GM23248 (cell line): ENCODE measurements around the gene PRMT1. TPM values are rescaled to one million over a fixed set of nuclear protein-coding genes. Genes with fewer than 3 reads are reported as not detected.
A peak's percentile ranks its signal among the peaks of the same experiment; 100 is the strongest.
"Not testable (repeated sequence)": the region's sequence is repeated elsewhere in the genome, so short reads cannot be mapped to it uniquely, and the experiment has no call there.

Experiments
- DNase-seq: peaks from one replicate; pipeline ENCODE4 v3.0.0-alpha.2; 2015
- H2AFZ ChIP-seq: fragments of 200-600 bp; sonication (generic); 2 replicates; pipeline ENCODE4 v1.6.1; 2016; ENCODE audit warnings: antibody characterized with exemption
- H3F3A ChIP-seq: fragments of 200-600 bp; sonication (generic); 2 replicates; pipeline ENCODE4 v1.6.1; 2016; ENCODE audit warnings: mild to moderate bottlenecking, antibody characterized with exemption, mixed run types; ENCODE audit not compliant: insufficient read depth
- H3K27ac ChIP-seq: fragments of 200-600 bp; sonication (generic); 2 replicates; pipeline ENCODE4 v1.5.1; 2016; ENCODE audit warnings: mild to moderate bottlenecking
- H3K27me3 ChIP-seq: fragments of 200-600 bp; sonication (generic); replicated peaks from 2 replicates; pipeline ENCODE4 v1.6.1; 2016; ENCODE audit warnings: mild to moderate bottlenecking; ENCODE audit not compliant: insufficient read depth
- H3K36me3 ChIP-seq: fragments of 200-600 bp; sonication (generic); 2 replicates; pipeline ENCODE4 v1.6.1; 2016; ENCODE audit warnings: low read depth, mild to moderate bottlenecking
- H3K4me1 ChIP-seq: fragments of 200-600 bp; sonication (generic); 2 replicates; pipeline ENCODE4 v1.6.1; 2016; ENCODE audit warnings: mild to moderate bottlenecking; ENCODE audit not compliant: insufficient read depth
- H3K4me2 ChIP-seq: fragments of 200-600 bp; sonication (generic); one replicate; pipeline ENCODE4 v1.6.1; 2016; ENCODE audit warnings: mild to moderate bottlenecking; ENCODE audit not compliant: unreplicated experiment
- H3K4me3 ChIP-seq: fragments of 200-600 bp; sonication (generic); 2 replicates; pipeline ENCODE4 v1.5.1; 2016; ENCODE audit warnings: mild to moderate bottlenecking
- H3K79me2 ChIP-seq: fragments of 200-600 bp; sonication (generic); 2 replicates; pipeline ENCODE4 v1.6.1; 2016; ENCODE audit warnings: mild to moderate bottlenecking; ENCODE audit not compliant: insufficient read depth
- H3K9ac ChIP-seq: fragments of 200-600 bp; sonication (generic); 2 replicates; pipeline ENCODE4 v1.6.1; 2016; ENCODE audit warnings: mild to moderate bottlenecking
- H3K9me2 ChIP-seq: fragments of 200-600 bp; sonication (generic); 2 replicates; pipeline ENCODE4 v1.6.1; 2016; ENCODE audit warnings: mixed run types, mild to moderate bottlenecking, moderate library complexity; ENCODE audit not compliant: insufficient read depth
- H3K9me3 ChIP-seq: fragments of 200-600 bp; sonication (generic); one replicate; pipeline ENCODE4 v1.6.1; 2017; ENCODE audit warnings: low read depth
- H4K20me1 ChIP-seq: fragments of 200-600 bp; sonication (generic); 2 replicates; pipeline ENCODE4 v1.6.0; 2016; ENCODE audit not compliant: insufficient read depth
- EZH2 ChIP-seq: fragments of 200-600 bp; sonication (generic); IDR thresholded peaks from 2 replicates; pipeline ENCODE4 v1.6.1; 2018; ENCODE audit warnings: antibody characterized with exemption, mild to moderate bottlenecking; ENCODE audit not compliant: insufficient read depth, poor library complexity, severe bottlenecking
- EZH2phosphoT487 ChIP-seq: fragments of 200-600 bp; sonication (generic); IDR thresholded peaks from 2 replicates; pipeline ENCODE4 v1.6.1; 2018; ENCODE audit warnings: antibody characterized with exemption, moderate library complexity, mild to moderate bottlenecking, low read depth; ENCODE audit not compliant: insufficient read depth
- WGBS, 2 experiments: methylation state at CpG; one replicate each; pipeline ENCODE4 v1.1.6; 2015 to 2017; ENCODE audit warnings: low lambda C conversion rate in 2 of 2, low coverage in 1 of 2; ENCODE audit errors: missing lambda C conversion rate in 2 of 2; 5-methylcytosine and 5-hydroxymethylcytosine counted together
- in situ Hi-C: fragments of 300-500 bp; cut with MboI; formaldehyde crosslinking; loops from 2 replicates; pipeline ENCODE4 v1.15.0; 2020
- polyA plus RNA-seq: library from polyadenylated mRNA; unstranded; fragments of >200 nt; fragmentation: Nextera tagmentation; extraction: Ambion mirVana; gene quantifications from 2 replicates; pipeline ENCODE4 v1.2.1, GENCODE V29; 2016
- total RNA-seq: library from RNA; depleted of rRNA; stranded (reverse); fragments of >200 nt; shearing (Covaris generic); gene quantifications from 2 replicates; pipeline ENCODE4 v1.2.3, GENCODE V29; 2014

PRMT1 gene
- total and polyA plus RNA-seq, 2 experiments from 2014 or later: 164 to 192 TPM

DNA sequence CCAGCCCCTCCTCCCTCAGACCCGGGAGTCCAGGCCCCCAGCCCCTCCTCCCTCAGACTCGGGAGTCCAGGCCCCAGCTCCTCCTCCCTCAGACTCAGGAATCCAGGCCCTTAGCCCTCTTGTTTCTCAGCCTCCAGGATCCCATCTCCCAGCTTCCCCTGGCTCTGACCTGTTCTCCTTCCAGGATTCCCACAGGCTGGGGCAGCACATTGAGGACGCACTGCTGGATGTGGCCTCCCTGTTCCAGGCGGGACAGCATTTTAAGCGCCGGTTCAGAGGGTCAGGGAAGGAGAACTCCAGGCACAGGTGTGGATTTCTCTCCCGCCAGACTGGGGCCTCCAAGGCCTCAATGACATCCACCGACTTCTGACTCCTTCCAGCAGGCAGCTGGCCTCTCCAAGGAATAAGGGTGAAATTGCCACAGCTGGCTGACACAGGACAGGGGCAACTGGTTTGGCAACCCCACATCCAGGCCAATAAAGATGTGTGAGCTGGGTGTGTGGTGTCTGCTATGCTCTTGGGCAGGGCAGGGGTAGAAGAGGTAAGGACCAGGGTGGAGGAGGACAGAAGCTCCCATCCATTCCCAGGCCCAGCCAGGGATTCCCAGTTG is 36.3 kb downstream of the PRMT1 start:
- H2AFZ ChIP-seq: no peak overlapping the region

DNA sequence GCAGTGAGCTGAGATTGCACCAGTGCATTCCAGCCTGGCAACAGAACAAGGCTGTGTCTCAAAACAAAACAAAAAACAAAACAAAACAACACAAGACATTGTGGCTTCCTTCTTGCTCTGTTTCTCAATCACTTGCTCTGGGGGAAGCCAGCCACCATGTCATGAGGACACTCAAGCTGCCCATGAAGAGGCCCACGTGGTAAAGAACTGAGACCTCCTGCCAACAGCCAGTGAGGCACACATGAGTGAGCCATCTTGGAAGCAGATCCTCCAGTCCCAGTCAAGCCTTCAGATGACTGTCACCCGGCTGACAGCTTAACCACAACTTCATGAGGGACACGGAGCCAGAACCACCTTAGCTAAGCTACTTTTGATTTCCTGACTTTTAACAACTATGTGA is 39.1 kb downstream of the PRMT1 start:
- Histone ChIP-seq H3K4me1 (no peaks in the 10 kb centered on the region), H3K36me3 (no peaks in the 10 kb centered on the region), H3K9me3 (no peaks in the 10 kb centered on the region), H3K4me2 (no peak overlapping the region), H3K79me2 (no peaks in the 10 kb centered on the region), H3K27ac (no peak overlapping the region), H2AFZ (0 out of 2 replicates have a peak overlapping the region, but pooled peaks have one; percentile 84), H3F3A (no peaks in the 10 kb centered on the region), H3K27me3 (no peaks in the 10 kb centered on the region), H3K9ac (no peak overlapping the region), H3K4me3 (no peak overlapping the region), H4K20me1 (no peaks in the 10 kb centered on the region), H3K9me2 (no peaks in the 10 kb centered on the region)
- no peak for DNase-seq
- in situ Hi-C loops: no loop called here
- TF ChIP-seq EZH2 (no peak), EZH2phosphoT487 (no peak)
- 82 to 86% methylated on average over 3 of the region's 3 CpGs for WGBS, 2 experiments

More for the DNA sequence above, 36.3 kb downstream of the PRMT1 start:
- 93 to 97% methylated on average over 6 to 8 of the region's 8 CpGs for WGBS, 2 experiments
- H3F3A ChIP-seq: no peaks in the 10 kb centered on the region
- H3K4me2 ChIP-seq: no peak overlapping the region
- H3K4me1 ChIP-seq: no peaks in the 10 kb centered on the region
- no peak for TF ChIP-seq EZH2
- no peak for TF ChIP-seq EZH2phosphoT487
- H3K79me2 ChIP-seq: no peaks in the 10 kb centered on the region
- H3K27ac ChIP-seq: no peak overlapping the region
- no peak overlapping the region for H3K9ac ChIP-seq
- no peaks in the 10 kb centered on the region for H3K36me3 ChIP-seq
- no peak for DNase-seq
- no peaks in the 10 kb centered on the region for H3K9me2 ChIP-seq
- no peaks in the 10 kb centered on the region for H3K9me3 ChIP-seq
- no peak overlapping the region for H3K4me3 ChIP-seq
- no peaks in the 10 kb centered on the region for H3K27me3 ChIP-seq
- in situ Hi-C loops: no loop called here
- no peaks in the 10 kb centered on the region for H4K20me1 ChIP-seq

DNA sequence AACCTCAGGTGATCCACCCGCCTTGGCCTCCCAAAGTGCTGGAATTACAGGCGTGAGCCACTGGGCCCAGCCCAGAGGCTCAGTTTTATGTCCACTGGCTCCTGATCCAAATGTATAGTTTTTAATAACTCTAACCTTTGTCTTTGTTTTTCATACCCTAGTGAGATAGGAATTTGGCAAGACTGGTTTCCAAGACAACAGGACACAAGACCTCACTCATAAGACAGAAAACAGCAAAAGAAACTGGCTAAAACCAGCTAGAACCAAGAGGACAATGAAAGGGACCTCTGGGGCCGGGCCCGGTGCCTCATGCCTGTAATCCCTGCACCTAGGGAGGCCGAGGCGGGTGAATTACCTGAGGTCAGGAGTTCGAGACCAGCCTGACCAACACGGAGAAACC is 41.4 kb downstream of the PRMT1 start:
- whole genome bisulfite sequencing, 2 experiments: 91% methylated on average over 8 of the region's 8 CpGs
- in situ Hi-C loops: no loop called here
- DNase-seq: no peak
- H2AFZ ChIP-seq: peak overlapping the region; percentile 84; the same call in 1 of the 2 replicates
- H3K27ac ChIP-seq: peak overlapping the region; percentile 87
- no peaks in the 10 kb centered on the region for H4K20me1 ChIP-seq
- peak overlapping the region; percentile 72 for H3K4me3 ChIP-seq
- H3K9ac ChIP-seq: peak overlapping the region; percentile 90
- no peaks in the 10 kb centered on the region for H3K27me3 ChIP-seq
- H3K9me3 ChIP-seq: no peaks in the 10 kb centered on the region
- no peaks in the 10 kb centered on the region for H3K36me3 ChIP-seq
- H3K79me2 ChIP-seq: no peaks in the 10 kb centered on the region
- H3K4me1 ChIP-seq: no peaks in the 10 kb centered on the region
- peak overlapping the region; percentile 69 for H3K4me2 ChIP-seq
- no peaks in the 10 kb centered on the region for H3F3A ChIP-seq
- no peaks in the 10 kb centered on the region for H3K9me2 ChIP-seq
- TF ChIP-seq EZH2: no peak
- TF ChIP-seq EZH2phosphoT487: no peak

DNA sequence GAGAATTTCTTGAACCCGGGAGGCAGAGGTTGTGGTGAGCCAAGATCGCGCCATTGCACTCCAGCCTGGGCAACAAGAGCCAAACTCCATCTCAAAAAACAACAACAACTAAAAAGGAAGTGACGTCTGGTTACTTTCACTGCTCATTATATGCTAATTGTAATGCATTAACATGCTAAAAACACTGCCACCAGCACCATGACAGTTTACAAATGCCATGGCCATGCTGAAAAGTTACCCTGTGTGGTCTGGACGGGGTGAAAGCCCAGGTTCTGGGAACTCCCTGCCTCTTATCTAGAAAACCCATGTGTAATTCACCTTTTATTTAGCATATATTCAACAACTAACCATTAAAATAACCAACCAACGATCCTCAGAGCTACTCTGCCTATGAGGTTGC is 41.9 kb downstream of the PRMT1 start:
- Histone ChIP-seq H3K36me3 (no peaks in the 10 kb centered on the region), H2AFZ (no peak overlapping the region), H3K4me3 (no peak overlapping the region), H3K27ac (no peak overlapping the region), H3K79me2 (no peaks in the 10 kb centered on the region), H4K20me1 (no peaks in the 10 kb centered on the region), H3K9ac (no peak overlapping the region), H3K9me2 (no peaks in the 10 kb centered on the region), H3K27me3 (no peaks in the 10 kb centered on the region), H3K4me1 (0 out of 2 replicates have a peak, but pooled peaks cover 4% of the 10 kb centered on the region), H3K4me2 (no peak overlapping the region), H3K9me3 (no peaks in the 10 kb centered on the region), H3F3A (no peaks in the 10 kb centered on the region)
- WGBS, 2 experiments: 85 to 88% methylated on average over 6 of the region's 6 CpGs
- DNase-seq: no peak
- TF ChIP-seq EZH2 (no peak), EZH2phosphoT487 (no peak)
- in situ Hi-C loops: no loop called here

DNA sequence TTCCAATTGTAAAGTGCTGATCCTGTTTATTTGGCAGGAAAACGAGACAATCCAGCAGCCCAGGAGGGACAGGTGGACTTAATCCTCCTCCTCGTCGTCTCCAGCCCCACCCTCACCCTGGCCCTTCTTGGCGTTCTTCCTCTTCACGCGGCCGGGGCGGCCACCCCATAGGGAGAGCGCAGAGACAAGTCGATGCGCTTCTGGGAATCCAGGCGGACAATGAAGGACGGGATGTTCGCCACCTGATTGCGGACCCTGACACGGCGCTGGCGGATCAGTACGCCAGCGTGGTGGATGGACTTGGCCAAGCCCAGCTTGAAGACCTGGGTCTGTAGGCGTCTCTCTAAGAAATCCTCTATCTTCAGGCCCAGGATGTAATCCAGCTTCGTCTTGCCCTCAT is 42.3 kb downstream of the PRMT1 start:
- H2AFZ ChIP-seq, H3K4me2 ChIP-seq, DNase-seq, H3K27ac ChIP-seq, H3K27me3 ChIP-seq, H3K4me1 ChIP-seq, in situ Hi-C loops, H3K9ac ChIP-seq, H3K9me2 ChIP-seq, H3K36me3 ChIP-seq, H4K20me1 ChIP-seq, H3F3A ChIP-seq, H3K9me3 ChIP-seq, H3K79me2 ChIP-seq, H3K4me3 ChIP-seq: not testable (repeated sequence)
- WGBS, 2 experiments: 85% methylated on average over 21 to 22 of the region's 22 CpGs
